Activated naive CD8-positive, alpha-beta T cell treated with anti-CD3 and anti-CD28 coated beads for 36 hours (primary cell): ENCODE measurements around the gene TBCB. TPM values are rescaled to one million over a fixed set of nuclear protein-coding genes. Genes with fewer than 3 reads are reported as not detected.

Experiments
- DNase-seq: peaks from one replicate; pipeline ENCODE4 v3.0.0; 2021
- H3K27ac Mint-ChIP-seq: one replicate; pipeline ENCODE4 v1.8.0; 2022; ENCODE audit warnings: mild to moderate bottlenecking, moderate library complexity, mixed read lengths
- H3K27me3 Mint-ChIP-seq: one replicate; pipeline ENCODE4 v1.8.0; 2022; ENCODE audit warnings: mild to moderate bottlenecking, mixed read lengths
- H3K36me3 Mint-ChIP-seq: one replicate; pipeline ENCODE4 v1.8.0; 2021; ENCODE audit warnings: mild to moderate bottlenecking, mixed read lengths
- H3K4me1 Mint-ChIP-seq: one replicate; pipeline ENCODE4 v1.8.0; 2021; ENCODE audit warnings: mixed read lengths
- H3K4me3 Mint-ChIP-seq: one replicate; pipeline ENCODE4 v1.8.0; 2022; ENCODE audit warnings: mild to moderate bottlenecking, moderate library complexity, mixed read lengths
- H3K9me3 Mint-ChIP-seq: one replicate; pipeline ENCODE4 v1.8.0; 2022; ENCODE audit warnings: mixed read lengths
- total RNA-seq, 2 experiments: library from RNA; stranded (reverse); gene quantifications; one replicate each; pipeline ENCODE4 v1.2.3, GENCODE V29; 2021

The TBCB gene
- total RNA-seq, 2 experiments from 2014 or later = 89.2 to 91.1 TPM

- H3K27me3 Mint-ChIP-seq = no peaks in the 10 kb centered on the region
- H3K4me1 Mint-ChIP-seq = peaks cover 15% of the 10 kb centered on the region
- no peaks in the 10 kb centered on the region for H3K9me3 Mint-ChIP-seq
- no peak overlapping the region for H3K4me3 Mint-ChIP-seq
- peak overlapping the region; percentile 34 for H3K27ac Mint-ChIP-seq
- DNase-seq = peak; percentile 43
- H3K36me3 Mint-ChIP-seq = peaks cover 35% of the 10 kb centered on the region
Observed at GRCh38 chr19:36093146-36093662, 22.1 kb upstream of the TBCB start.

GRCh38 chr19:36093687-36094086 lies 21.6 kb upstream of the TBCB start:
- Mint-ChIP-seq H3K9me3 (no peaks in the 10 kb centered on the region), H3K4me3 (no peak overlapping the region), H3K4me1 (peaks cover 15% of the 10 kb centered on the region), H3K36me3 (peaks cover 40% of the 10 kb centered on the region), H3K27me3 (no peaks in the 10 kb centered on the region), H3K27ac (peak overlapping the region; percentile 34)
- DNase-seq = no peak

GRCh38 chr19:36097036-36097435 lies 18.2 kb upstream of the TBCB start:
- H3K27ac Mint-ChIP-seq = no peak overlapping the region
- peaks cover 31% of the 10 kb centered on the region for H3K36me3 Mint-ChIP-seq
- H3K27me3 Mint-ChIP-seq = no peaks in the 10 kb centered on the region
- H3K4me1 Mint-ChIP-seq = peaks cover 15% of the 10 kb centered on the region
- no peak overlapping the region for H3K4me3 Mint-ChIP-seq
- DNase-seq = no peak
- H3K9me3 Mint-ChIP-seq = no peaks in the 10 kb centered on the region

GRCh38 chr19:36099166-36099785 lies 16.0 kb upstream of the TBCB start:
- no peak overlapping the region for H3K27ac Mint-ChIP-seq
- H3K27me3 Mint-ChIP-seq = no peaks in the 10 kb centered on the region
- peaks cover 18% of the 10 kb centered on the region for H3K36me3 Mint-ChIP-seq
- H3K4me1 Mint-ChIP-seq = no peaks in the 10 kb centered on the region
- H3K4me3 Mint-ChIP-seq = no peak overlapping the region
- no peaks in the 10 kb centered on the region for H3K9me3 Mint-ChIP-seq
- DNase-seq = no peak

- no peaks in the 10 kb centered on the region for H3K4me1 Mint-ChIP-seq
- no peaks in the 10 kb centered on the region for H3K27me3 Mint-ChIP-seq
- no peak overlapping the region for H3K27ac Mint-ChIP-seq
- H3K4me3 Mint-ChIP-seq = no peak overlapping the region
- peaks cover 13% of the 10 kb centered on the region for H3K36me3 Mint-ChIP-seq
- H3K9me3 Mint-ChIP-seq = no peaks in the 10 kb centered on the region
- DNase-seq = no peak
Observed at GRCh38 chr19:36100476-36100875, 14.8 kb upstream of the TBCB start.

- Mint-ChIP-seq H3K27ac (no peak overlapping the region), H3K9me3 (no peaks in the 10 kb centered on the region), H3K27me3 (no peaks in the 10 kb centered on the region), H3K36me3 (peaks cover 11% of the 10 kb centered on the region), H3K4me3 (no peak overlapping the region), H3K4me1 (no peaks in the 10 kb centered on the region)
- no peak for DNase-seq
Observed at GRCh38 chr19:36101550-36102327, 13.5 kb upstream of the TBCB start.

GRCh38 chr19:36103040-36103626 lies 12.1 kb upstream of the TBCB start:
- Mint-ChIP-seq H3K9me3 (no peaks in the 10 kb centered on the region), H3K4me1 (no peaks in the 10 kb centered on the region)

GRCh38 chr19:36103842-36104552 lies 11.3 kb upstream of the TBCB start:
- Mint-ChIP-seq H3K27me3 (no peaks in the 10 kb centered on the region), H3K4me3 (no peak overlapping the region), H3K36me3 (peaks cover 3% of the 10 kb centered on the region), H3K9me3 (no peaks in the 10 kb centered on the region), H3K27ac (no peak overlapping the region), H3K4me1 (no peaks in the 10 kb centered on the region)
- DNase-seq = no peak

More at GRCh38 chr19:36103040-36103626, 12.1 kb upstream of the TBCB start:
- Mint-ChIP-seq H3K4me3 (no peak overlapping the region), H3K36me3 (peaks cover 5% of the 10 kb centered on the region), H3K27me3 (no peaks in the 10 kb centered on the region), H3K27ac (no peak overlapping the region)
- DNase-seq = no peak

GRCh38 chr19:36106441-36106840 lies 8.8 kb upstream of the TBCB start:
- Mint-ChIP-seq H3K4me1 (no peaks in the 10 kb centered on the region), H3K27ac (no peak overlapping the region), H3K36me3 (peaks cover 5% of the 10 kb centered on the region), H3K4me3 (no peak overlapping the region), H3K9me3 (no peaks in the 10 kb centered on the region), H3K27me3 (no peaks in the 10 kb centered on the region)
- no peak for DNase-seq

GRCh38 chr19:36106991-36107390 lies 8.3 kb upstream of the TBCB start:
- no peaks in the 10 kb centered on the region for H3K4me1 Mint-ChIP-seq
- DNase-seq = no peak
- H3K4me3 Mint-ChIP-seq = no peak overlapping the region
- no peaks in the 10 kb centered on the region for H3K9me3 Mint-ChIP-seq
- H3K27ac Mint-ChIP-seq = no peak overlapping the region
- H3K36me3 Mint-ChIP-seq = peaks cover 5% of the 10 kb centered on the region
- no peaks in the 10 kb centered on the region for H3K27me3 Mint-ChIP-seq

- peaks cover 7% of the 10 kb centered on the region for H3K4me1 Mint-ChIP-seq
- peaks cover 13% of the 10 kb centered on the region for H3K36me3 Mint-ChIP-seq
- H3K9me3 Mint-ChIP-seq = no peaks in the 10 kb centered on the region
- no peak overlapping the region for H3K27ac Mint-ChIP-seq
- H3K27me3 Mint-ChIP-seq = no peaks in the 10 kb centered on the region
- H3K4me3 Mint-ChIP-seq = no peak overlapping the region
- DNase-seq = no peak
Observed at GRCh38 chr19:36108684-36109083, 6.6 kb upstream of the TBCB start.

- Mint-ChIP-seq H3K4me1 (peaks cover 19% of the 10 kb centered on the region), H3K27ac (no peak within 1 kb of the TSS), H3K36me3 (peaks cover 18% of the 10 kb centered on the region), H3K27me3 (peaks cover 6% of the 10 kb centered on the region), H3K4me3 (no peak within 1 kb of the TSS), H3K9me3 (no peaks in the 10 kb centered on the region)
- no peak for DNase-seq
Observed at GRCh38 chr19:36110487-36111199, 4.6 kb upstream of the TBCB start, which contains the start of gene OVOL3. TSS of gene OVOL3 (plus strand) at chr19:36111143. CDS start at chr19:36111203, 60 bp downstream.

GRCh38 chr19:36111200-36111539 lies 4.1 kb upstream of the TBCB start:
- Mint-ChIP-seq H3K27ac (no peak overlapping the region), H3K4me3 (no peak overlapping the region), H3K4me1 (peaks cover 20% of the 10 kb centered on the region), H3K27me3 (peaks cover 6% of the 10 kb centered on the region), H3K36me3 (peaks cover 18% of the 10 kb centered on the region), H3K9me3 (no peaks in the 10 kb centered on the region)
- DNase-seq = no peak

- peak overlapping the region; percentile 59 for H3K27ac Mint-ChIP-seq
- peak overlapping the region; percentile 56 for H3K4me3 Mint-ChIP-seq
- no peaks in the 10 kb centered on the region for H3K9me3 Mint-ChIP-seq
- DNase-seq = no peak
- peaks cover 23% of the 10 kb centered on the region for H3K4me1 Mint-ChIP-seq
- peaks cover 6% of the 10 kb centered on the region for H3K27me3 Mint-ChIP-seq
- H3K36me3 Mint-ChIP-seq = peaks cover 18% of the 10 kb centered on the region
Observed at GRCh38 chr19:36112678-36113077, 2.6 kb upstream of the TBCB start.
